Keratinocyte (primary cell): ENCODE data around the gene FAM219A.

Experiments used
- EZH2 ChIP-seq: IDR thresholded peaks from one replicate; pipeline ENCODE4 v1.6.1; 2012; ENCODE audit warnings: inconsistent platforms, mild to moderate bottlenecking, low read length, moderate library complexity
- TF ChIP-seq, protein P1 (sequence below), 3 experiments: IDR thresholded peaks in 1 of 3; conservative IDR thresholded peaks in 1 of 3; optimal IDR thresholded peaks in 1 of 3; 2 replicates in 2 of 3; 3 replicates in 1 of 3; pipeline versions ENCODE3 to v1.5.1; 2011; ENCODE audit warnings: low read length in 3 of 3, mild to moderate bottlenecking in 3 of 3, moderate library complexity in 2 of 3, control low read depth in 1 of 3, inconsistent platforms in 1 of 3; ENCODE audit not compliant: insufficient read depth in 2 of 3; ENCODE audit errors: extremely low read depth in 1 of 3

GRCh38 chr9:34370335-34370969, 87.9 kb downstream of the FAM219A start:
- TF ChIP-seq, protein P1, sequence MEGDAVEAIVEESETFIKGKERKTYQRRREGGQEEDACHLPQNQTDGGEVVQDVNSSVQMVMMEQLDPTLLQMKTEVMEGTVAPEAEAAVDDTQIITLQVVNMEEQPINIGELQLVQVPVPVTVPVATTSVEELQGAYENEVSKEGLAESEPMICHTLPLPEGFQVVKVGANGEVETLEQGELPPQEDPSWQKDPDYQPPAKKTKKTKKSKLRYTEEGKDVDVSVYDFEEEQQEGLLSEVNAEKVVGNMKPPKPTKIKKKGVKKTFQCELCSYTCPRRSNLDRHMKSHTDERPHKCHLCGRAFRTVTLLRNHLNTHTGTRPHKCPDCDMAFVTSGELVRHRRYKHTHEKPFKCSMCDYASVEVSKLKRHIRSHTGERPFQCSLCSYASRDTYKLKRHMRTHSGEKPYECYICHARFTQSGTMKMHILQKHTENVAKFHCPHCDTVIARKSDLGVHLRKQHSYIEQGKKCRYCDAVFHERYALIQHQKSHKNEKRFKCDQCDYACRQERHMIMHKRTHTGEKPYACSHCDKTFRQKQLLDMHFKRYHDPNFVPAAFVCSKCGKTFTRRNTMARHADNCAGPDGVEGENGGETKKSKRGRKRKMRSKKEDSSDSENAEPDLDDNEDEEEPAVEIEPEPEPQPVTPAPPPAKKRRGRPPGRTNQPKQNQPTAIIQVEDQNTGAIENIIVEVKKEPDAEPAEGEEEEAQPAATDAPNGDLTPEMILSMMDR (optimal IDR thresholded peaks at IDR 0.05 in 1 of 3, IDR thresholded peaks at IDR 0.05 in 1 of 3, conservative IDR thresholded peaks at IDR 0.05 in 1 of 3; ENCODE audit: extremely low read depth in 1 of 3, insufficient read depth in 2 of 3, low read length in 3 of 3): no peak
- TF ChIP-seq EZH2: no peak
